Left cardiac atrium (tissue), 4 donors: ENCODE measurements around the gene DCST1. TPM values are rescaled to one million over a fixed set of nuclear protein-coding genes. Genes with fewer than 3 reads are reported as not detected.

Experiments used
- ATAC-seq, 2 donors: fragments of 200-7000 bp; cut with Tn5 transposase; one replicate each; pipeline ENCODE4 v1.9.1; 2020; ENCODE audit warnings: mild to moderate bottlenecking in 2 of 2, moderate library complexity in 2 of 2
- DNase-seq: peaks from one replicate; pipeline ENCODE4 v3.0.0-alpha.2; 2020
- intact Hi-C, 2 donors: fragments of 100-400 bp; cut with DNase I; formaldehyde crosslinking; loops; one replicate each; pipeline versions ENCODE4 v1.14.1 to v1.15.1; 2022 to 2023
- total RNA-seq, 2 donors: library from RNA; stranded (reverse); fragmentation: NEBNext Ultra II Directional; extraction: Animal tissue kit (Norgen Biotek cat#: 25700); gene quantifications; one replicate each; pipeline ENCODE4 v1.2.1, GENCODE V29; 2021
- donor health status: DM: no; HTN: yes; CAD: no.
- donor health status: DM: no; HTN: yes; CAD: no; lungs with severe emphysema.
- donor health status: DM: yes; HTN: yes; CAD: no.
- donor health status: Dilated cardiomyopathy.

DCST1 gene
- total RNA-seq, 2 donors from 2014 or later = not detected

- DNase-seq (no peak), ATAC-seq (no peak)
- intact Hi-C loops = no loop called here
These were observed 10.7 kb upstream of the DCST1 start for GRCh38 chr1:155022927-155023236.

- DNase-seq (no peak), ATAC-seq (no peak)
- intact Hi-C loops = no loop called here
These were observed 10.0 kb upstream of the DCST1 start for GRCh38 chr1:155023627-155024026.

- intact Hi-C loops = no loop called here
- ATAC-seq (no peak), DNase-seq (no peak)
These were observed 9.3 kb upstream of the DCST1 start for GRCh38 chr1:155024315-155024714.

GRCh38 chr1:155026154-155026553 lies 7.5 kb upstream of the DCST1 start:
- DNase-seq (no peak), ATAC-seq (no peak)
- intact Hi-C loops = no loop called here

- intact Hi-C loops = no loop called here
- DNase-seq (no peak), ATAC-seq (no peak)
These were observed 7.0 kb upstream of the DCST1 start for GRCh38 chr1:155026588-155026987.

GRCh38 chr1:155029513-155030242 lies 3.9 kb upstream of the DCST1 start:
- intact Hi-C loops = loop anchor here in 1 of 2 donors (10.0 kb wide), 1 partner anchor 125 kb away; no protein-coding TSS in a partner anchor
- DNase-seq (no peak), ATAC-seq (peak in 1 of 2 donors; percentile 11)

GRCh38 chr1:155030243-155030795 lies 3.3 kb upstream of the DCST1 start:
- ATAC-seq = no peak
- intact Hi-C loops = loop anchor here in 1 of 2 donors (10.0 kb wide), 1 partner anchor 126 kb away; no protein-coding TSS in a partner anchor

GRCh38 chr1:155030899-155031298 lies 2.7 kb upstream of the DCST1 start:
- intact Hi-C loops = loop anchor here in 1 of 2 donors (10.0 kb wide), 1 partner anchor 126 kb away; no protein-coding TSS in a partner anchor
- no peak for ATAC-seq
- DNase-seq = no peak

More at GRCh38 chr1:155030243-155030795, 3.3 kb upstream of the DCST1 start:
- DNase-seq = no peak

GRCh38 chr1:155032886-155033285 lies 738 bp upstream of the DCST1 start:
- intact Hi-C loops = loop anchor here in 1 of 2 donors (10.0 kb wide), 1 partner anchor 128 kb away; no protein-coding TSS in a partner anchor
- DNase-seq (no peak), ATAC-seq (no peak)

- ATAC-seq (no peak), DNase-seq (no peak)
- intact Hi-C loops = loop anchor here in 1 of 2 donors (10.0 kb wide), 1 partner anchor 130 kb away; no protein-coding TSS in a partner anchor
These were observed 939 bp downstream of the DCST1 start for GRCh38 chr1:155034318-155035208.

- intact Hi-C loops = loop anchor here in 1 of 2 donors (10.0 kb wide), 1 partner anchor 131 kb away; no protein-coding TSS in a partner anchor
- no peak for ATAC-seq
- DNase-seq = no peak
These were observed 2.3 kb downstream of the DCST1 start for GRCh38 chr1:155035936-155036335.

GRCh38 chr1:155037043-155037442 lies 3.4 kb downstream of the DCST1 start:
- intact Hi-C loops = loop anchor here in 1 of 2 donors (10.0 kb wide), 1 partner anchor 132 kb away; no protein-coding TSS in a partner anchor
- ATAC-seq = no peak
- no peak for DNase-seq

- no peak for DNase-seq
- ATAC-seq = no peak
- intact Hi-C loops = loop anchor here in 1 of 2 donors (10.0 kb wide), 1 partner anchor 133 kb away; no protein-coding TSS in a partner anchor
These were observed 4.3 kb downstream of the DCST1 start for GRCh38 chr1:155037851-155038441.

GRCh38 chr1:155038602-155039307 lies 5.1 kb downstream of the DCST1 start:
- intact Hi-C loops = loop anchor here in 1 of 2 donors (10.0 kb wide), 1 partner anchor 134 kb away; no protein-coding TSS in a partner anchor

GRCh38 chr1:155039308-155039669 lies 5.7 kb downstream of the DCST1 start:
- ATAC-seq (no peak), DNase-seq (no peak)
- intact Hi-C loops = loop anchor here in 1 of 2 donors (10.0 kb wide), 1 partner anchor 134 kb away; no protein-coding TSS in a partner anchor

More at GRCh38 chr1:155038602-155039307, 5.1 kb downstream of the DCST1 start:
- ATAC-seq (peak; percentile 46 to 88), DNase-seq (no peak)

- DNase-seq (no peak), ATAC-seq (no peak)
- intact Hi-C loops = no loop called here
These were observed 6.9 kb downstream of the DCST1 start for GRCh38 chr1:155040358-155041093.

- intact Hi-C loops = no loop called here
- DNase-seq = no peak
- no peak for ATAC-seq
These were observed 9.2 kb downstream of the DCST1 start for GRCh38 chr1:155042789-155043188.

GRCh38 chr1:155043301-155043702 lies 9.7 kb downstream of the DCST1 start:
- DNase-seq = no peak
- intact Hi-C loops = no loop called here
- ATAC-seq = no peak
